ENCODE measurements around the gene CMKLR1. TPM values are rescaled to one million over a fixed set of nuclear protein-coding genes. Genes with fewer than 3 reads are reported as not detected.

Gene CMKLR1
- polyA plus RNA-seq, 3 donors: 7.5 to 11.6 (median 7.9) TPM

DNA sequence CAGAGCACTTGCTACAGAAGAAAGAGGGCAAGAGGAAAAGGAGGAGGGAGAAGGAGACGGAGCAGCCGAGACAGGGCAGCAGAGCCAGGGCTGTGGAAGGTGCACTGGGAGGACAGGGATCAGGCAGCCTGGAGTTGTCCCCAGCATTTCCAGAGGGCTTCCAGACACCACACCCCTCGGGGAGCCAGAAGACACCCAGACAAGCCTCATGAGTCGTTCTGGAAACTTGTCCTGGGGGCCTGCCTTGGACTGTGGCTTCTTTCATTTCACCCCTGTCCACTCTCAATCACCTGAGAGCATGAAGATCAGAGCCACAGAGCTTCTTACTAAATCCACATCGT, 14.1 kb downstream of the CMKLR1 start:
- no peaks in the 10 kb centered on the region for H3K79me2 ChIP-seq (ENCODE audit: insufficient read depth, low read length)
- TF ChIP-seq, protein P1, sequence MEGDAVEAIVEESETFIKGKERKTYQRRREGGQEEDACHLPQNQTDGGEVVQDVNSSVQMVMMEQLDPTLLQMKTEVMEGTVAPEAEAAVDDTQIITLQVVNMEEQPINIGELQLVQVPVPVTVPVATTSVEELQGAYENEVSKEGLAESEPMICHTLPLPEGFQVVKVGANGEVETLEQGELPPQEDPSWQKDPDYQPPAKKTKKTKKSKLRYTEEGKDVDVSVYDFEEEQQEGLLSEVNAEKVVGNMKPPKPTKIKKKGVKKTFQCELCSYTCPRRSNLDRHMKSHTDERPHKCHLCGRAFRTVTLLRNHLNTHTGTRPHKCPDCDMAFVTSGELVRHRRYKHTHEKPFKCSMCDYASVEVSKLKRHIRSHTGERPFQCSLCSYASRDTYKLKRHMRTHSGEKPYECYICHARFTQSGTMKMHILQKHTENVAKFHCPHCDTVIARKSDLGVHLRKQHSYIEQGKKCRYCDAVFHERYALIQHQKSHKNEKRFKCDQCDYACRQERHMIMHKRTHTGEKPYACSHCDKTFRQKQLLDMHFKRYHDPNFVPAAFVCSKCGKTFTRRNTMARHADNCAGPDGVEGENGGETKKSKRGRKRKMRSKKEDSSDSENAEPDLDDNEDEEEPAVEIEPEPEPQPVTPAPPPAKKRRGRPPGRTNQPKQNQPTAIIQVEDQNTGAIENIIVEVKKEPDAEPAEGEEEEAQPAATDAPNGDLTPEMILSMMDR (IDR thresholded peaks at IDR 0.05): no peak
- no peaks in the 10 kb centered on the region for H3K9me3 ChIP-seq (replicated peaks in 1 of 2; ENCODE audit: control insufficient read depth in 1 of 2, insufficient read depth in 1 of 2, low read length in 2 of 2)
- no peak for DNase-seq
- intact Hi-C loops (cut with micrococcal nuclease): no loop called here
- H3K4me2 ChIP-seq (replicated peaks; ENCODE audit: extremely low read depth, low read length, poor library complexity, severe bottlenecking): no peak overlapping the region
- H4K20me1 ChIP-seq (ENCODE audit: insufficient read depth, low read length): no peaks in the 10 kb centered on the region
- peaks cover 0 to 7% of the 10 kb centered on the region in 2 donors for H3K36me3 ChIP-seq (replicated peaks in 1 of 2; ENCODE audit: control insufficient read depth in 1 of 2, insufficient read depth in 2 of 2, low read length in 2 of 2)
- Mint-ChIP-seq H3K4me1 (peaks cover 61% of the 10 kb centered on the region), H3K27me3 (ENCODE audit: low read depth in 3 of 3) (peaks cover 0 to 7% (median 6%) of the 10 kb centered on the region in 3 donors), H3K4me3 (no peak overlapping the region), H3K27ac (peak overlapping the region in 1 of 7 donors; percentile 10), H3K9me3 (peaks cover 0 to 5% (median 0%) of the 10 kb centered on the region in 7 donors), H3K36me3 (peaks cover 7 to 31% of the 10 kb centered on the region in 2 donors)
- 82% methylated on average over 4 of the region's 5 CpGs for WGBS (ENCODE audit: insufficient coverage)
- H3K4me3 ChIP-seq (replicated peaks in 1 of 3; ENCODE audit: low read depth in 2 of 3, low read length in 3 of 3): no peak overlapping the region
- no peaks in the 10 kb centered on the region for H3K27me3 ChIP-seq (ENCODE audit: control insufficient read depth in 2 of 2, insufficient read depth in 2 of 2, low read length in 2 of 2)
- H3K27ac ChIP-seq (ENCODE audit: low read depth in 1 of 2, low read length in 2 of 2): no peak overlapping the region
- H2AFZ ChIP-seq (ENCODE audit: insufficient read depth, low read depth, low read length, poor library complexity, severe bottlenecking): no peak overlapping the region
- no peak overlapping the region for H3K9ac ChIP-seq (ENCODE audit: insufficient read depth, low read length, poor library complexity, severe bottlenecking)
- H3K4me1 ChIP-seq (ENCODE audit: control insufficient read depth in 1 of 2, insufficient read depth in 2 of 2, low read length in 2 of 2): peaks cover 37 to 49% of the 10 kb centered on the region in 2 donors

DNA sequence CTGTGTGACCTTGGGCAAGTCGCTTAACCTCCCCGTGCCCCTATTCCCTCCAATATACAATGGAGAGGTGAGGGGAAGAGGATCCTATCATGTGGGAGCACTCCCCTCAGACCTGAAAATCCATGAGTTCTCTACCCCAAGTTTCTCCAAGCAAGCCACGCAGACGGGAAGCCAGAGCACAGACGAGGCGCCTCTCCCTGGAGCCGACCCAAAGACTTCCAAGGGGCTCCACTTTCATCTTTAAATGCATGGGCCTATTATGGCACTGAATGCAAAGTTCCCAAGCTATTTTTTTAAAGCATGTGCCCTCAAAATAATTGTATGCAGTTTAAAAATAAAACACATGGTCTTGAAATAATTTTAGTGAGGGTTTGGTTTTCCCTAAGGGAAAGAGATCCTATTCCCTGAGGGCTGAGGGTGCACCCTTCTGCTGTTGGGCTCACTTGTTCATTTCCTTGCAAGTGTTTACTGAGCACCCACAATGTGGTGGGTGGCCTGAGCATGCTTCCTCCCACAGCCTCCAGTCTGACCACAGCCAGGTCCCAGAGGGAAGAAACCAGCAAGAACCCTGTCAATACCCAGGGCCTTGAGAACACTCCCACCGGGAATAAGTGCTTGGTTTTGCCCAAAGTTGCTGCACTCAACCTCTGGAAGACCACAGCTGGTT, 14.6 kb downstream of the CMKLR1 start:
- peaks cover 40 to 54% of the 10 kb centered on the region in 2 donors for H3K4me1 ChIP-seq (ENCODE audit: control insufficient read depth in 1 of 2, insufficient read depth in 2 of 2, low read length in 2 of 2)
- no peak overlapping the region for H3K4me2 ChIP-seq (replicated peaks; ENCODE audit: extremely low read depth, low read length, poor library complexity, severe bottlenecking)
- no peak overlapping the region for H3K9ac ChIP-seq (ENCODE audit: insufficient read depth, low read length, poor library complexity, severe bottlenecking)
- no peak overlapping the region for H3K4me3 Mint-ChIP-seq
- peaks cover 65% of the 10 kb centered on the region for H3K4me1 Mint-ChIP-seq
- H3K79me2 ChIP-seq (ENCODE audit: insufficient read depth, low read length): no peaks in the 10 kb centered on the region
- H3K4me3 ChIP-seq (replicated peaks in 1 of 3; ENCODE audit: low read depth in 2 of 3, low read length in 3 of 3): no peak overlapping the region
- intact Hi-C loops (cut with micrococcal nuclease): no loop called here
- 100% methylated on average over 1 of the region's 8 CpGs for WGBS (ENCODE audit: insufficient coverage)
- TF ChIP-seq, protein P1 (IDR thresholded peaks at IDR 0.05): no peak
- H3K27me3 Mint-ChIP-seq (ENCODE audit: low read depth in 3 of 3): peaks cover 0 to 7% (median 6%) of the 10 kb centered on the region in 3 donors
- H3K27ac Mint-ChIP-seq: peak overlapping the region in 1 of 7 donors; percentile 10
- peaks cover 7 to 29% of the 10 kb centered on the region in 2 donors for H3K36me3 Mint-ChIP-seq
- H2AFZ ChIP-seq (ENCODE audit: insufficient read depth, low read depth, low read length, poor library complexity, severe bottlenecking): no peak overlapping the region
- H3K9me3 Mint-ChIP-seq: peaks cover 0 to 5% (median 0%) of the 10 kb centered on the region in 7 donors
- H3K36me3 ChIP-seq (replicated peaks in 1 of 2; ENCODE audit: control insufficient read depth in 1 of 2, insufficient read depth in 2 of 2, low read length in 2 of 2): peaks cover 0 to 2% of the 10 kb centered on the region in 2 donors
- H4K20me1 ChIP-seq (ENCODE audit: insufficient read depth, low read length): no peaks in the 10 kb centered on the region
- no peak overlapping the region for H3K27ac ChIP-seq (ENCODE audit: low read depth in 1 of 2, low read length in 2 of 2)
- no peak for DNase-seq
- no peaks in the 10 kb centered on the region for H3K9me3 ChIP-seq (replicated peaks in 1 of 2; ENCODE audit: control insufficient read depth in 1 of 2, insufficient read depth in 1 of 2, low read length in 2 of 2)
- H3K27me3 ChIP-seq (ENCODE audit: control insufficient read depth in 2 of 2, insufficient read depth in 2 of 2, low read length in 2 of 2): no peaks in the 10 kb centered on the region
